Measurements from ENCODE around the gene VSIG10L.

- TF ChIP-seq CTCF (conservative IDR thresholded peaks at IDR 0.05) (no peak), ZFX (IDR thresholded peaks at IDR 0.05) (no peak)
Measured at GRCh38 chr19:51375504-51376221, 33.7 kb upstream of the VSIG10L start.
